Suprapubic skin (tissue), 4 donors: ENCODE data around the gene OR4N5. TPM values are rescaled to one million over a fixed set of nuclear protein-coding genes. Genes with fewer than 3 reads are reported as not detected.
"Not testable (repeated sequence)": the region's sequence is repeated elsewhere in the genome, so short reads cannot be mapped to it uniquely, and the experiment has no call there.

Experiments
- DNase-seq, 2 donors: peaks; one replicate each; pipeline ENCODE4 v3.0.0-alpha.2; 2019; ENCODE audit warnings: low spot score in 2 of 2
- H3K27ac ChIP-seq: fragments of 200-600 bp; sonication (generic); one replicate; pipeline ENCODE4 v1.5.1; 2019
- H3K27me3 ChIP-seq: fragments of 200-600 bp; sonication (generic); one replicate; pipeline ENCODE4 v1.5.1; 2019
- H3K36me3 ChIP-seq: fragments of 200-600 bp; sonication (generic); one replicate; pipeline ENCODE4 v1.5.1; 2019
- H3K4me1 ChIP-seq: fragments of 200-600 bp; sonication (generic); one replicate; pipeline ENCODE4 v1.5.1; 2019
- H3K4me3 ChIP-seq: fragments of 200-600 bp; sonication (generic); one replicate; pipeline ENCODE4 v1.5.1; 2019; ENCODE audit warnings: mild to moderate bottlenecking
- H3K9me3 ChIP-seq: fragments of 200-600 bp; sonication (generic); one replicate; pipeline ENCODE4 v1.5.1; 2019
- EP300 ChIP-seq: sonication (generic); formaldehyde crosslinking; IDR thresholded peaks from one replicate; pipeline ENCODE4 v1.6.1; 2017; ENCODE audit warnings: antibody characterized with exemption
- POLR2A ChIP-seq, 2 donors: fragments of 450-650 bp; IDR thresholded peaks; one replicate each; pipeline ENCODE4 v1.6.1; 2017; ENCODE audit warnings: antibody characterized with exemption in 2 of 2, mild to moderate bottlenecking in 2 of 2, moderate library complexity in 2 of 2
- POLR2AphosphoS5 ChIP-seq, 3 donors: sonication (generic); formaldehyde crosslinking; IDR thresholded peaks; one replicate each; pipeline ENCODE4 v1.6.1; 2017; ENCODE audit warnings: antibody characterized with exemption in 3 of 3
- WGBS: methylation state at CpG from one replicate; pipeline ENCODE4 v1.1.5; 2018; 5-methylcytosine and 5-hydroxymethylcytosine counted together
- total RNA-seq, 4 donors: library from RNA; depleted of rRNA; stranded (reverse); fragments of >200 nt; gene quantifications; one replicate each; pipeline ENCODE4 v1.1.0, GENCODE V29; 2016
- TF ChIP-seq, protein P1 (sequence below), 2 donors: fragments of 200-600 bp in 1 of 2; fragments of 450-650 bp in 1 of 2; sonication (generic) in 1 of 2; IDR thresholded peaks; one replicate each; pipeline ENCODE4 v1.5.1; 2016 to 2019; ENCODE audit warnings: antibody characterized with exemption in 2 of 2, mild to moderate bottlenecking in 1 of 2, moderate library complexity in 1 of 2

OR4N5 gene, protein sequence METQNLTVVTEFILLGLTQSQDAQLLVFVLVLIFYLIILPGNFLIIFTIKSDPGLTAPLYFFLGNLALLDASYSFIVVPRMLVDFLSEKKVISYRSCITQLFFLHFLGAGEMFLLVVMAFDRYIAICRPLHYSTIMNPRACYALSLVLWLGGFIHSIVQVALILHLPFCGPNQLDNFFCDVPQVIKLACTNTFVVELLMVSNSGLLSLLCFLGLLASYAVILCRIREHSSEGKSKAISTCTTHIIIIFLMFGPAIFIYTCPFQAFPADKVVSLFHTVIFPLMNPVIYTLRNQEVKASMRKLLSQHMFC
- not detected for total RNA-seq

DNA sequence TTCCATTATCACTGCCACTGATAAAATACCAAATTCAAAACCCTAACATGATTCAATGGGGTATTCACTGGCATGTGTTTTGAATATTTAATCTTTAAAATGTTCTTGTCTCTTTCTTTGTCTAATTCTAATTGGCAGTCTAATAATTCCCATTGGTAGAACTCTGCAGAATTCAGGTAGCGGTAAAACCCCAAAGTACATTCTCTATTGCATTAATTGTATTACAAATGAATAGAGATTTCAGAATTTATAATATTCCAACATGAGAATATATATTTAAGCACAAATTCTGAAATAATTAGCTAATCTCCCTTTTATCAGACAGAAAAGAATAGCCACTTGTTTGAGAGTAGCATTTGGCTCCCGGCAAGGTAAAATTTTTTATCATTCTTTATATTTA lies at the start of gene OR4N5:
Gene OR4N5 (plus strand): TSS at position 301 of the 400 bp plus-strand sequence. CDS start 4,916 bp downstream, outside the sequence.
- peaks cover 4% of the 10 kb centered on the region for H3K9me3 ChIP-seq
- H3K27me3 ChIP-seq = no peaks in the 10 kb centered on the region
- H3K36me3 ChIP-seq = no peaks in the 10 kb centered on the region
- TF ChIP-seq EP300 (no peak), POLR2AphosphoS5 (IDR thresholded peaks at IDR 0.05) (no peak), POLR2A (IDR thresholded peaks at IDR 0.05) (no peak)
- TF ChIP-seq, protein P1, sequence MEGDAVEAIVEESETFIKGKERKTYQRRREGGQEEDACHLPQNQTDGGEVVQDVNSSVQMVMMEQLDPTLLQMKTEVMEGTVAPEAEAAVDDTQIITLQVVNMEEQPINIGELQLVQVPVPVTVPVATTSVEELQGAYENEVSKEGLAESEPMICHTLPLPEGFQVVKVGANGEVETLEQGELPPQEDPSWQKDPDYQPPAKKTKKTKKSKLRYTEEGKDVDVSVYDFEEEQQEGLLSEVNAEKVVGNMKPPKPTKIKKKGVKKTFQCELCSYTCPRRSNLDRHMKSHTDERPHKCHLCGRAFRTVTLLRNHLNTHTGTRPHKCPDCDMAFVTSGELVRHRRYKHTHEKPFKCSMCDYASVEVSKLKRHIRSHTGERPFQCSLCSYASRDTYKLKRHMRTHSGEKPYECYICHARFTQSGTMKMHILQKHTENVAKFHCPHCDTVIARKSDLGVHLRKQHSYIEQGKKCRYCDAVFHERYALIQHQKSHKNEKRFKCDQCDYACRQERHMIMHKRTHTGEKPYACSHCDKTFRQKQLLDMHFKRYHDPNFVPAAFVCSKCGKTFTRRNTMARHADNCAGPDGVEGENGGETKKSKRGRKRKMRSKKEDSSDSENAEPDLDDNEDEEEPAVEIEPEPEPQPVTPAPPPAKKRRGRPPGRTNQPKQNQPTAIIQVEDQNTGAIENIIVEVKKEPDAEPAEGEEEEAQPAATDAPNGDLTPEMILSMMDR (IDR thresholded peaks at IDR 0.05) = no peak
- H3K4me1 ChIP-seq = no peaks in the 10 kb centered on the region
- H3K4me3 ChIP-seq = no peak within 1 kb of the TSS
- 85% methylated on average over 2 of the region's 2 CpGs for WGBS
- H3K27ac ChIP-seq = no peak within 1 kb of the TSS
- DNase-seq = no peak

DNA sequence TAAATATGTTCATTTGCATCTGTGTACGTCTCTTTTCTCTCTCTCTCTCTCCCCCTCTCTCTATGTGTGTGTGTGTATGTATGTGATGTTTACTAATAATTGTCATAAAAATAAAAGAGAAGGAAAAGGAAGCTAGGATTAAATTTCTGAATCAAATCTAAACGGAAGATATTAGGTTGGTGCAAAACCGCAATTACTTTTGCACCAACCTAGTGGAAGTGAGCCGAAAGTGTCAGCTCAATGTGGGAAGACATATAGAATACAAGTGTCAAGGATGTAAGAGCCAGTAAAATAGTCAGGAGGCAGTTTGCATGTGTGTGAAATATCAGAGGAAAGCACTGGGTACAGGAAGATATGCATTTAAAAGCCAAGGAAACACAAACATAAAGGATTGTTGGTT lies 46.6 kb upstream of the OR4N5 start:
- Histone ChIP-seq H3K4me1 (no peaks in the 10 kb centered on the region), H3K9me3 (no peaks in the 10 kb centered on the region), H3K27ac (no peak overlapping the region), H3K36me3 (no peaks in the 10 kb centered on the region), H3K4me3 (no peak overlapping the region), H3K27me3 (no peaks in the 10 kb centered on the region)
- TF ChIP-seq POLR2AphosphoS5 (IDR thresholded peaks at IDR 0.05) = no peak
- TF ChIP-seq POLR2A (IDR thresholded peaks at IDR 0.05) = no peak
- TF ChIP-seq, protein P1 (IDR thresholded peaks at IDR 0.05) = no peak
- TF ChIP-seq EP300 = no peak
- DNase-seq = no peak
- 27% methylated on average over 4 of the region's 4 CpGs for WGBS

DNA sequence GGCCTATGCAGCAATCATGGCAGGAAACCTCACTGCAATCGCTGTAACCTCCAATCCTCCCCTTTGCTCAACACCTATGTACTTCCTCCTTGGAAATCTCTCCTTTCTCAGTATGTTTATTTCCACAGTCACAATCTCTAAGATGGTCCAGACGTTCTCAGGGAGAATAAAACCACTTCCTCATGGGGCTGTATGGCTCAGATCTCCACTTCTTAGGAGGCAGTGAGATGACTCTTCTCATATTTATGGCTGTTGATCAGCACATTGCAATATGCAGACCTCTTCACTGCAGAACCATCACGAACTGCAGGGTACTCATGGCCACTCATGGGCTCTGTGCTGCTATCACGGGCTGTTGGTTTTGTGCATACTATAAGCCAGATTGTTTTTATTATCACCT lies 45.2 kb upstream of the OR4N5 start:
- Histone ChIP-seq H3K4me3 (no peak overlapping the region), H3K4me1 (no peaks in the 10 kb centered on the region), H3K9me3 (no peaks in the 10 kb centered on the region), H3K36me3 (no peaks in the 10 kb centered on the region), H3K27me3 (no peaks in the 10 kb centered on the region), H3K27ac (no peak overlapping the region)
- WGBS = 37% methylated on average over 4 of the region's 4 CpGs
- TF ChIP-seq EP300 = no peak
- TF ChIP-seq POLR2AphosphoS5 (IDR thresholded peaks at IDR 0.05) = no peak
- no peak for TF ChIP-seq POLR2A (IDR thresholded peaks at IDR 0.05)
- TF ChIP-seq, protein P1 (IDR thresholded peaks at IDR 0.05) = no peak
- no peak for DNase-seq

DNA sequence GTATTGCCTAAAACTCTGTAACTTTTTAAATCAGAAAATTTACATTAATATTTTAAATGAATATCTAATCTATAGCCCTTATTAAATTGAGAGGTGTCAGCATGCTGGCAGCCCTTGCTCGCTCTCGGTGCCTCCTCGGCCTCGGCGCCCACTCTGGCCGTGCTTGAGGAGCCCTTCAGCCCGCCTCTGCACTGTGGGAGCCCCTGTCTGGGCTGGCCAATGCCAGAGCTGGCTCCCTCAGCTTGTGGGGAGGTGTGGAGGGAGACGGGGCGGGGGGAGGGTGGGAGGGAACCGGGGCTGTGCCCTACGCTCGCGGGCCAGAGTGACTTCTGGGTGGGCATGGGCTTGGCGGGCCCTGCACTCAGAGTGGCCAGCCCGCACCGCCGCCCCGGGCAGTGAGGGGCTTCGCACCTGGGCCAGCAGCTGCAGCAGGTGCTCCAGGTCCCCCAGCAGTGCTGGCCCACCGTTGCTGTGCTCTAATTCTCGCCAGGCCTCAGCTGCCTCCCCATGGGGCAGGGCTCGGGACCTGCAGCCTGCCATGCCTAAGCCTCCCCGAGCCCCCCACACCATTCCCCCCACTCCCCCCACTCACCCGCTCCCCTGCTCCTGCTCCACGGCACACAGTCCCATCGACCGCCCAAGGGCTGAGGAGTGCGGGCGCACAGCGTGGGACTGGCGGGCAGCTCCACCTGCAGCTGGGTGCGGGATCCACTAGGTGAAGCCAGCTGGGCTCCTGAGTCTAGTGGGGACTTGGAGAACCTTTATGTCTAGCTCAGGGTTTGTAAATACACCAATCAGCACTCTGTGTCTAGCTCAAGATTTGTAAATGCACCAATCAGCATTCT lies 39.5 kb upstream of the OR4N5 start:
- DNase-seq, H3K36me3 ChIP-seq, H3K4me1 ChIP-seq, H3K27ac ChIP-seq, H3K27me3 ChIP-seq, H3K4me3 ChIP-seq, H3K9me3 ChIP-seq: not testable (repeated sequence)
- 82% methylated on average over 19 of the region's 32 CpGs for WGBS

DNA sequence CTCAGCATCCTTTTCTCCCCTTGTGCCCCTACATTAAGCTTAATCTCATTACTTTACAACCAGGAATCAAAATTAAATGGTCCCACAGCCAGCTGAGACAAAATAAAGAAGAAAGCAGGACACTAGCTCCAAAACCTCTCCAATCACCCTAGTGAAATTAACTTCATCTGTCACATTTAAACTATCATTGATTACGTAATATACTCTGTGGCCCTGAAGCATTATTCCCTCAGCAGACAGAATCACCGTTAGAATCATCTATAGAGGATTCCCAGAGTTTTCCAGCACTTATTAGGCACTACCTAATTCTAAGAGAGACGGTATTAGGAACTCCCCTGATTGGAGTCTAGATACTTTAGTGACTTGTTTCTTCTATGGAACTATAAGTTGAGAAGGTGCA lies 28.2 kb upstream of the OR4N5 start, which contains the start of gene OR4K17:
Gene OR4K17 (plus strand): TSS at position 302 of the 400 bp plus-strand sequence. CDS start 6,761 bp downstream, outside the sequence.
- WGBS = 58% methylated on average over 3 of the region's 3 CpGs
- Histone ChIP-seq H3K36me3 (no peaks in the 10 kb centered on the region), H3K9me3 (no peaks in the 10 kb centered on the region), H3K4me1 (no peaks in the 10 kb centered on the region), H3K4me3 (no peak within 1 kb of the TSS), H3K27ac (no peak within 1 kb of the TSS), H3K27me3 (no peaks in the 10 kb centered on the region)
- TF ChIP-seq, protein P1 (IDR thresholded peaks at IDR 0.05) = no peak
- no peak for TF ChIP-seq POLR2A (IDR thresholded peaks at IDR 0.05)
- no peak for TF ChIP-seq EP300
- TF ChIP-seq POLR2AphosphoS5 (IDR thresholded peaks at IDR 0.05) = no peak
- DNase-seq = no peak
